ENCODE results near the gene NOSTRIN.
"Not testable (repeated sequence)": the region's sequence is repeated elsewhere in the genome, so short reads cannot be mapped to it uniquely, and the experiment has no call there.

The NOSTRIN gene

GRCh38 chr2:168882163-168882562 is 79.7 kb downstream of the NOSTRIN start:
- H3K9ac ChIP-seq (ENCODE audit: low read depth, low read length); H3K4me3 ChIP-seq (ENCODE audit: low read depth, low read length); H3K4me1 ChIP-seq (ENCODE audit: control insufficient read depth, insufficient read depth, low read length); H3K27ac ChIP-seq (ENCODE audit: low read depth, low read length); H3K27me3 ChIP-seq (ENCODE audit: control insufficient read depth, insufficient read depth, low read length); H3K9me3 ChIP-seq (ENCODE audit: control insufficient read depth, insufficient read depth, low read length): not testable (repeated sequence)
- peaks cover 25% of the 10 kb centered on the region for H3K36me3 ChIP-seq (ENCODE audit: control insufficient read depth, insufficient read depth, low read length)

DNA sequence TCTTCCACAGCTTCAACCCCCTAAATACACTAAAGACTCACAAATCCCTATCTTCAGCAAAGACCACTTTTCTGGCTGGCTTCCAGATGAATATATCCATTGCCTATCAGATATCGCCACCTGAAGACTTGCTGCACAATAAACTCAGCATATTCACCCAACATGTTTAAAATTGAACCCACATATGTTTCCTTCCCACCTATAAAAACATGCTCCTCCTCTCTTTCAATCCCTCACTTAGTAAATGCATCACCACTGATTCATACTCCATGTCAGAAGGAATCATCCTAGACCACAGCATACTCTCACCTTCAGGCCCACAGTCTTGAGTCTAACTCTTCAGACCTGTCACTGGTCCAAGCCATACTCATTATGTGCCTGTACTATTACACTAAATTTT is 82.5 kb downstream of the NOSTRIN start:
- H3K27ac ChIP-seq (ENCODE audit: low read depth, low read length): no peak overlapping the region
- H3K9me3 ChIP-seq (ENCODE audit: control insufficient read depth, insufficient read depth, low read length): no peaks in the 10 kb centered on the region
- no peaks in the 10 kb centered on the region for H3K27me3 ChIP-seq (ENCODE audit: control insufficient read depth, insufficient read depth, low read length)
- H3K4me1 ChIP-seq (ENCODE audit: control insufficient read depth, insufficient read depth, low read length): peaks cover 6% of the 10 kb centered on the region; the same call in 1 of the 2 replicates
- no peak overlapping the region for H3K4me3 ChIP-seq (ENCODE audit: low read depth, low read length)
- H3K9ac ChIP-seq (ENCODE audit: low read depth, low read length): no peak overlapping the region
- H3K36me3 ChIP-seq (ENCODE audit: control insufficient read depth, insufficient read depth, low read length): peaks cover 37% of the 10 kb centered on the region

GRCh38 chr2:168889635-168890005 is 87.2 kb downstream of the NOSTRIN start:
- H3K9me3 ChIP-seq (ENCODE audit: control insufficient read depth, insufficient read depth, low read length): no peaks in the 10 kb centered on the region
- peaks cover 3% of the 10 kb centered on the region; the same call in 1 of the 2 replicates for H3K27me3 ChIP-seq (ENCODE audit: control insufficient read depth, insufficient read depth, low read length)
- peak overlapping the region; percentile 58; the same call in 1 of the 2 replicates for H3K9ac ChIP-seq (ENCODE audit: low read depth, low read length)
- H3K4me3 ChIP-seq (ENCODE audit: low read depth, low read length): peak overlapping the region; percentile 84
- no peak overlapping the region for H3K27ac ChIP-seq (ENCODE audit: low read depth, low read length)
- H3K4me1 ChIP-seq (ENCODE audit: control insufficient read depth, insufficient read depth, low read length): peaks cover 10% of the 10 kb centered on the region
- peaks cover 29% of the 10 kb centered on the region for H3K36me3 ChIP-seq (ENCODE audit: control insufficient read depth, insufficient read depth, low read length)

DNA sequence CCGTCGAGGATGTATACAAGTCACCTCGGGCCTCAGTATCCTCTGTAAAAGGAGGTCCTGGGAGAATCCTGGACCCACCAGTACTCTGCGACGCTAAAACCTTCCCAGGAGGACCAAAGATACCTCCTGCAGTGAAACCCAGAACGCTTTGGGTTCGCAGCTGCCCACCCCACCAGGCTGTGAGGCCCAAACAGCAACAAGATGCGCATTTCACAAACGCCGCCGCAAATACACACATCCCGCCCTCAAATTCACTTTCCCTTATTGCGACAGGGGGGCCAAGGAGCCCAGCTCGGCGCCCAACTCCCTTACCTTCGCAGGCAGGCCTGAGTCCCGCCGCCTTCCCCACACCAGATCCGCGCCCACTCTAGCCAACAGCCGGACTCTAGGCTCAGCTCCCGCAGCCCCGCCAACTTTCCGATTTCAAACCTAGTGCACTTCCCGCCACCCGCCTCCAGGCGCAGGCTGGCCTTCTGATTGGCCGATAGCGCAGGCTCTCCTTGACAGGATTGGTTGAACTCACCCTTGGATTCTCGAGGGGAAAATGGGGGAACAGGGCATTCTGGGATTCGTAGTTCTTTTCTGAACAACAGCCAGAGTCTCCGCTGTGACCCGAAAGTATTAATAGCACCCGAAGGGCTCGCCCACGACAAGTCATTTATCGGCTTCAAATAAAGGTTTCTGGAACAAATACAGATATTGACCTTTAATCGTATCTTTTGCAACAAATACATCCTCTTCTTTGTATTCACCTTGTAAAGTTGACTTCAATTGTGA is 87.8 kb downstream of the NOSTRIN start, which contains the start of gene SPC25:
Gene SPC25, minus strand, starts transcription at position 425 of the 777 bp plus-strand sequence. CDS start 911 bp downstream, outside the sequence.
- Histone ChIP-seq H3K4me1 (ENCODE audit: control insufficient read depth, insufficient read depth, low read length) (peaks cover 10% of the 10 kb centered on the region), H3K27ac (ENCODE audit: low read depth, low read length) (no peak within 1 kb of the TSS), H3K9ac (ENCODE audit: low read depth, low read length) (peak within 1 kb of the TSS; percentile 58; the same call in 1 of the 2 replicates), H3K9me3 (ENCODE audit: control insufficient read depth, insufficient read depth, low read length) (no peaks in the 10 kb centered on the region), H3K4me3 (ENCODE audit: low read depth, low read length) (peak within 1 kb of the TSS; percentile 84), H3K27me3 (ENCODE audit: control insufficient read depth, insufficient read depth, low read length) (peaks cover 3% of the 10 kb centered on the region; the same call in 1 of the 2 replicates), H3K36me3 (ENCODE audit: control insufficient read depth, insufficient read depth, low read length) (peaks cover 27% of the 10 kb centered on the region)

- Histone ChIP-seq H3K9me3 (ENCODE audit: control insufficient read depth, insufficient read depth, low read length) (no peaks in the 10 kb centered on the region), H3K36me3 (ENCODE audit: control insufficient read depth, insufficient read depth, low read length) (peaks cover 12% of the 10 kb centered on the region), H3K4me3 (ENCODE audit: low read depth, low read length) (no peak overlapping the region), H3K4me1 (ENCODE audit: control insufficient read depth, insufficient read depth, low read length) (peaks cover 10% of the 10 kb centered on the region), H3K27me3 (ENCODE audit: control insufficient read depth, insufficient read depth, low read length) (peaks cover 3% of the 10 kb centered on the region; the same call in 1 of the 2 replicates), H3K27ac (ENCODE audit: low read depth, low read length) (no peak overlapping the region), H3K9ac (ENCODE audit: low read depth, low read length) (no peak overlapping the region)
These were observed 89.9 kb downstream of the NOSTRIN start for GRCh38 chr2:168892327-168892726.

GRCh38 chr2:168894101-168894500 is 91.7 kb downstream of the NOSTRIN start:
- Histone ChIP-seq H3K27me3 (ENCODE audit: control insufficient read depth, insufficient read depth, low read length) (peaks cover 3% of the 10 kb centered on the region; the same call in 1 of the 2 replicates), H3K36me3 (ENCODE audit: control insufficient read depth, insufficient read depth, low read length) (no peaks in the 10 kb centered on the region), H3K9ac (ENCODE audit: low read depth, low read length) (no peak overlapping the region), H3K27ac (ENCODE audit: low read depth, low read length) (no peak overlapping the region), H3K4me3 (ENCODE audit: low read depth, low read length) (no peak overlapping the region), H3K9me3 (ENCODE audit: control insufficient read depth, insufficient read depth, low read length) (no peaks in the 10 kb centered on the region), H3K4me1 (ENCODE audit: control insufficient read depth, insufficient read depth, low read length) (peaks cover 9% of the 10 kb centered on the region)

DNA sequence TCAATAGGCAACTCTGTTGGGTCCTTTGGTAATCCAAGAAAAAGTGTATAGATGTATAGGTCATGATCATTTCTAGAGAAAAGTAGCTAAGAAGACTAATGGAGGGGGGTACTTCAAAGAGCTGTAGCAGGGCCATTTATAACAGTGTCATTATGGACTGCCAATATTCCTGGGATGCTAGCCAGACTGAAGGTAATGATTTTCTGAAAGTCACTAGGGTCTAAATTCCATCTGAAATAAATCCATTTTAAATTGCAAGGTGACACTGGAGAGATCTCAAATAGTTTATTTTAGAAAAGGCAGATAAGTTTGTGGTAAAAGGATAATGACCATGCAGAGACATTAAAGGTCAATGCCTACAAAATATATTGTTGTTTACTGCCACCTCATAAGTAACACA is 92.3 kb downstream of the NOSTRIN start:
- Histone ChIP-seq H3K9ac (ENCODE audit: low read depth, low read length) (no peak overlapping the region), H3K4me3 (ENCODE audit: low read depth, low read length) (no peak overlapping the region), H3K27ac (ENCODE audit: low read depth, low read length) (no peak overlapping the region), H3K4me1 (ENCODE audit: control insufficient read depth, insufficient read depth, low read length) (peaks cover 4% of the 10 kb centered on the region; the same call in 1 of the 2 replicates), H3K27me3 (ENCODE audit: control insufficient read depth, insufficient read depth, low read length) (peaks cover 3% of the 10 kb centered on the region; the same call in 1 of the 2 replicates), H3K36me3 (ENCODE audit: control insufficient read depth, insufficient read depth, low read length) (no peaks in the 10 kb centered on the region), H3K9me3 (ENCODE audit: control insufficient read depth, insufficient read depth, low read length) (no peaks in the 10 kb centered on the region)

- H3K9me3 ChIP-seq (ENCODE audit: control insufficient read depth, insufficient read depth, low read length): no peaks in the 10 kb centered on the region
- no peaks in the 10 kb centered on the region for H3K36me3 ChIP-seq (ENCODE audit: control insufficient read depth, insufficient read depth, low read length)
- peaks cover under 1% of the 10 kb centered on the region; the same call in 1 of the 2 replicates for H3K4me1 ChIP-seq (ENCODE audit: control insufficient read depth, insufficient read depth, low read length)
- no peak overlapping the region for H3K27ac ChIP-seq (ENCODE audit: low read depth, low read length)
- no peak overlapping the region for H3K4me3 ChIP-seq (ENCODE audit: low read depth, low read length)
- H3K9ac ChIP-seq (ENCODE audit: low read depth, low read length): no peak overlapping the region
- H3K27me3 ChIP-seq (ENCODE audit: control insufficient read depth, insufficient read depth, low read length): peaks cover 3% of the 10 kb centered on the region; the same call in 1 of the 2 replicates
These were observed 93.3 kb downstream of the NOSTRIN start for GRCh38 chr2:168895771-168896170.

DNA sequence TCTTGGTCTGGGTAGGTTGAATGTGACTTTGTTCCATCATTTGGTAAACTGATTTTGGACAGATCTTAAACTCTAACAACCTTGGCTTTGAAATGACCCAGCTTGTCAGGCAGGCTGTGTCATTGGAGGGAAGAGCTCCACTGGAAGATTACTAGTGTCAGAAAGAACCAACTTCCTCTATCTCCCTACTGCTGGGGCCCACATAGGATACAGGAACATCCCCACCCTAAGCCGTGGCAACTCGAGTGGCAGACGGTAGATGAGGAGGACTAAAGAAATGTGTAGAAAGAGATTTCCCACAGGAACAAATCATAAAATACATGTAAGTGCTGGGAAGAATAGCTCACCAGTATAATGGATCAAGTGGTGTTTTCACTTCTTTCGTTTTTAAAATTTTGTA is 94.3 kb downstream of the NOSTRIN start:
- Histone ChIP-seq H3K9me3 (ENCODE audit: control insufficient read depth, insufficient read depth, low read length) (no peaks in the 10 kb centered on the region), H3K27me3 (ENCODE audit: control insufficient read depth, insufficient read depth, low read length) (no peaks in the 10 kb centered on the region), H3K27ac (ENCODE audit: low read depth, low read length) (no peak overlapping the region), H3K4me3 (ENCODE audit: low read depth, low read length) (no peak overlapping the region), H3K4me1 (ENCODE audit: control insufficient read depth, insufficient read depth, low read length) (no peaks in the 10 kb centered on the region), H3K36me3 (ENCODE audit: control insufficient read depth, insufficient read depth, low read length) (no peaks in the 10 kb centered on the region), H3K9ac (ENCODE audit: low read depth, low read length) (no peak overlapping the region)

DNA sequence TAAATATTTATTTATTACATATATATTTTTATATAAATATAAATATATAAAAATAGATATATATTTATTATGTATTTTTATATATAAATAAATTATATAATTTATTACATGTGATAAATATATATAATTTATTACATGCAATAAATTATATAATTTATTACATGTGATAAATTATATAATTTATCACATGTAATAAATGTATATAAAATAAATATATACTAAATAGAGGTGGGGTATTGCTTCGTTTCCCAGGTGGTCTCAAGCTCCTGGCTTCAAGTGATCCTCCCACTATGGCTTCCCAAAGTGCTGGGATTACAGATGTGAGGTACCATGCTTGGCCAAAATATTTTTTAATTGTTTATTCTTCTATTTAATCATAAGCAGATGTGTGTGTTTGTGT is 95.0 kb downstream of the NOSTRIN start:
- H3K4me3 ChIP-seq (ENCODE audit: low read depth, low read length): no peak overlapping the region
- H3K4me1 ChIP-seq (ENCODE audit: control insufficient read depth, insufficient read depth, low read length): no peaks in the 10 kb centered on the region
- H3K9ac ChIP-seq (ENCODE audit: low read depth, low read length): no peak overlapping the region
- H3K9me3 ChIP-seq (ENCODE audit: control insufficient read depth, insufficient read depth, low read length): no peaks in the 10 kb centered on the region
- H3K36me3 ChIP-seq (ENCODE audit: control insufficient read depth, insufficient read depth, low read length): no peaks in the 10 kb centered on the region
- no peaks in the 10 kb centered on the region for H3K27me3 ChIP-seq (ENCODE audit: control insufficient read depth, insufficient read depth, low read length)
- no peak overlapping the region for H3K27ac ChIP-seq (ENCODE audit: low read depth, low read length)

DNA sequence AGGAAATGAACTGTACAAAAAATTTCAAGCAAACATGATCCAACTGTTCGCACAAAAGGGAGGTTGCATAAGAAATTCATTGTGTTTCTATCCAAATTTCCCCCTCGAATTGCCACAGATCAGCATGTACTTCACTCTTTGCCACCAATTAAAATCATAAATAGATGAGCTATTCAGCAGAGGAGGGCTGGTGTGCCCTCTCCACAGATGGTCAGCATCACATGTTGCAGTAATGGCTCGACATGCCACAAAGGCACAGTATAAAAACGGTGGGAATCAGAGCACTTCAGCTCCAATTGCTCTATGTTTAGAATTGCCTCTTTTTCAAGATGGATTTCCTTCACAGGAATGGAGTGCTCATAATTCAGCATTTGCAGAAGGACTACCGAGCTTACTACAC is 98.6 kb downstream of the NOSTRIN start, which contains the start of gene G6PC2:
Gene G6PC2, plus strand, starts transcription at position 289 of the 400 bp plus-strand sequence. Its CDS starts 41 bp downstream, at position 330.
- Histone ChIP-seq H3K9me3 (ENCODE audit: control insufficient read depth, insufficient read depth, low read length) (no peaks in the 10 kb centered on the region), H3K27me3 (ENCODE audit: control insufficient read depth, insufficient read depth, low read length) (no peaks in the 10 kb centered on the region), H3K27ac (ENCODE audit: low read depth, low read length) (no peak within 1 kb of the TSS), H3K4me3 (ENCODE audit: low read depth, low read length) (no peak within 1 kb of the TSS), H3K9ac (ENCODE audit: low read depth, low read length) (no peak within 1 kb of the TSS), H3K4me1 (ENCODE audit: control insufficient read depth, insufficient read depth, low read length) (peaks cover 7% of the 10 kb centered on the region; the same call in 1 of the 2 replicates), H3K36me3 (ENCODE audit: control insufficient read depth, insufficient read depth, low read length) (no peaks in the 10 kb centered on the region)
